Endothelial cell of umbilical vein (primary cell): ENCODE results near the gene CHRNA3. TPM values are rescaled to one million over a fixed set of nuclear protein-coding genes. Genes with fewer than 3 reads are reported as not detected.

Experiments used
- Bru-seq: library from RNA; stranded (reverse); fragments of 400-500 nt; gene quantifications from one replicate; lab custom pipeline; 2021; lab: Mats Ljungman, UMichigan
- BruChase-seq, 2 experiments: library from RNA; stranded (reverse); fragments of 400-500 nt; gene quantifications; one replicate each; lab custom pipeline; 2021; lab: Mats Ljungman, UMichigan
- BruUV-seq: library from RNA; stranded (reverse); fragments of 400-500 nt; replicated peaks from 2 replicates; lab custom pipeline; 2021; lab: Mats Ljungman, UMichigan
- CTCF ChIA-PET: fragments of 300-600, 350-600 bp; sonication (Branson Sonifier 250); formaldehyde crosslinking; loops from one replicate; lab custom pipeline; 2021; ENCODE audit warnings: antibody characterized with exemption, inconsistent platforms; lab: Charles Lee
- POLR2A ChIA-PET: fragments of 300-600, 350-600 bp; sonication (Branson Sonifier 250); formaldehyde crosslinking; loops from one replicate; lab custom pipeline; 2021; ENCODE audit warnings: antibody characterized with exemption, inconsistent platforms; lab: Charles Lee
- DNase-seq: peaks from one replicate; pipeline ENCODE4 v3.0.0-alpha.2; 2011; ENCODE audit warnings: low read depth, low spot score
- FAIRE-seq: peaks from 2 replicates; lab custom pipeline; 2011; peaks lifted over from hg19 to GRCh38; lab: Jason Lieb, UNC
- H2AFZ ChIP-seq: 2 replicates; pipeline ENCODE4 v1.6.0; 2012; ENCODE audit warnings: low read depth, low read length, control low read depth, inconsistent platforms
- H3K27ac ChIP-seq: 2 replicates; pipeline ENCODE4 v1.5.1; 2011; ENCODE audit warnings: low read depth, mild to moderate bottlenecking, control low read depth, low read length, moderate library complexity; ENCODE audit not compliant: insufficient read depth
- H3K27me3 ChIP-seq, 2 experiments: 2 replicates each; pipeline versions ENCODE4 v1.6.0 to v1.6.1; 2011; ENCODE audit warnings: low read length in 2 of 2, mixed read lengths in 1 of 2; ENCODE audit not compliant: control insufficient read depth in 2 of 2, insufficient read depth in 2 of 2
- H3K36me3 ChIP-seq, 2 experiments: 2 replicates in 1 of 2; 3 replicates in 1 of 2; pipeline ENCODE4 v1.5.1; 2011; ENCODE audit warnings: low read length in 2 of 2, mild to moderate bottlenecking in 1 of 2, moderate library complexity in 1 of 2; ENCODE audit not compliant: control insufficient read depth in 2 of 2, insufficient read depth in 2 of 2; ENCODE audit errors: extremely low read depth in 1 of 2
- H3K4me1 ChIP-seq: 3 replicates; pipeline ENCODE4 v1.5.1; 2011; ENCODE audit warnings: mild to moderate bottlenecking, low read length; ENCODE audit not compliant: control insufficient read depth, insufficient read depth; ENCODE audit errors: extremely low read depth
- H3K4me2 ChIP-seq: 2 replicates; pipeline ENCODE4 v1.6.1; 2011; ENCODE audit warnings: low read length, control low read depth, mixed read lengths; ENCODE audit not compliant: insufficient read depth
- H3K4me3 ChIP-seq, 3 experiments: fragments of 200-600 bp in 1 of 3; sonication (generic), shearing (Covaris generic) in 1 of 3; replicated peaks in 1 of 3; 2 replicates each; pipeline ENCODE4 v1.5.1; 2011 to 2016; ENCODE audit warnings: control low read depth in 3 of 3, low read length in 3 of 3, mild to moderate bottlenecking in 2 of 3, inconsistent platforms in 1 of 3, low read depth in 1 of 3, moderate library complexity in 1 of 3; ENCODE audit not compliant: insufficient read depth in 1 of 3
- H3K79me2 ChIP-seq: 2 replicates; pipeline ENCODE4 v1.6.0; 2012; ENCODE audit warnings: low read length, inconsistent platforms; ENCODE audit not compliant: control insufficient read depth, insufficient read depth
- H3K9ac ChIP-seq: replicated peaks from 2 replicates; pipeline ENCODE3; 2011; ENCODE audit warnings: low read length, control low read depth; ENCODE audit not compliant: insufficient read depth; ENCODE audit errors: extremely low read depth
- H3K9me1 ChIP-seq: replicated peaks from 3 replicates; pipeline ENCODE4 v1.6.0; 2011; ENCODE audit warnings: mild to moderate bottlenecking, low read length; ENCODE audit not compliant: control insufficient read depth, insufficient read depth; ENCODE audit errors: extremely low read depth
- H3K9me3 ChIP-seq: replicated peaks from 2 replicates; pipeline ENCODE4 v1.5.1; 2012; ENCODE audit warnings: low read length, inconsistent platforms; ENCODE audit not compliant: control insufficient read depth, insufficient read depth
- H4K20me1 ChIP-seq: replicated peaks from 2 replicates; pipeline ENCODE3; 2011; ENCODE audit warnings: mild to moderate bottlenecking, low read length; ENCODE audit not compliant: control insufficient read depth, insufficient read depth; ENCODE audit errors: extremely low read depth
- EZH2 ChIP-seq: IDR thresholded peaks from 2 replicates; pipeline ENCODE4 v1.6.1; 2012; ENCODE audit warnings: borderline replicate concordance, low read depth, mild to moderate bottlenecking, moderate library complexity, low read length, inconsistent platforms; ENCODE audit not compliant: severe bottlenecking
- dilution Hi-C: fragments of 300-500 bp; cut with MboI; formaldehyde crosslinking; loops from one replicate; pipeline ENCODE4 v1.15.0; 2019; ENCODE audit warnings: low sequenced_read_pairs; ENCODE audit not compliant: extremely low pct_ligation_motif_present
- intact Hi-C: fragments of 100-400 bp; cut with micrococcal nuclease; formaldehyde crosslinking; loops from one replicate; pipeline ENCODE4 v1.10.0; 2022
- long read RNA-seq: library from polyadenylated mRNA; stranded (forward); transcript quantifications from one replicate; pipeline ENCODE4 v2.0.0, GENCODE V29; 2021
- polyA minus RNA-seq, 3 experiments: library from RNA; depleted of rRNA, polyadenylated mRNA; stranded (reverse); fragments of >200 nt; gene quantifications; 1 replicate in 1 of 3; 2 replicates in 2 of 3; pipeline ENCODE4 v1.2.3, GENCODE V29; 2011
- polyA plus RNA-seq, 4 experiments: library from polyadenylated mRNA; depleted of rRNA in 3 of 4; stranded (reverse) in 3 of 4; unstranded in 1 of 4; fragments of >200 nt; gene quantifications; 2 replicates each; pipeline versions ENCODE4 v1.2.1 to v1.2.3, GENCODE V29; 2011 to 2012; ENCODE audit warnings: missing spikeins in 1 of 4
- total RNA-seq: library from RNA; stranded (reverse); gene quantifications from 2 replicates; pipeline ENCODE4 v1.2.3, GENCODE V29; 2021
- TF ChIP-seq, protein P1 (sequence below), 2 donors: IDR thresholded peaks; 1 replicate in 1 of 2; 2 replicates in 1 of 2; pipeline ENCODE4 v1.5.1; 2011; ENCODE audit warnings: low read length in 2 of 2, mild to moderate bottlenecking in 2 of 2, moderate library complexity in 2 of 2, control low read depth in 1 of 2, inconsistent platforms in 1 of 2, low read depth in 1 of 2; ENCODE audit not compliant: insufficient read depth in 1 of 2; ENCODE audit errors: extremely low read depth in 1 of 2

CHRNA3 gene
- total RNA-seq (not detected in 2 replicates), polyA plus RNA-seq (not detected in 2 replicates), polyA minus RNA-seq (not detected in 2 replicates), Bru-seq, nascent RNA (percentile 2 among the genes with signal in this experiment), BruChase-seq, experiment 1, labeled RNA remaining after a 6-hour chase (percentile 4 among the genes with signal in this experiment), BruChase-seq, experiment 2, labeled RNA remaining after a 2-hour chase (not detected)
- not detected in 2 replicates for polyA plus RNA-seq (2011; cell fraction: cytosol; rRNA removed)
- not detected in 2 replicates for polyA plus RNA-seq (2011; cell fraction: nucleus; rRNA removed)
- polyA plus RNA-seq (2012) = 0.05 TPM in 1 of 2 replicates, not detected in the other
- polyA minus RNA-seq (2011; cell fraction: cytosol; rRNA and poly(A)+ RNA removed) = not detected
- not detected in 2 replicates for polyA minus RNA-seq (2011; cell fraction: nucleus; rRNA and poly(A)+ RNA removed)
- long read RNA-seq = 0 reads

DNA sequence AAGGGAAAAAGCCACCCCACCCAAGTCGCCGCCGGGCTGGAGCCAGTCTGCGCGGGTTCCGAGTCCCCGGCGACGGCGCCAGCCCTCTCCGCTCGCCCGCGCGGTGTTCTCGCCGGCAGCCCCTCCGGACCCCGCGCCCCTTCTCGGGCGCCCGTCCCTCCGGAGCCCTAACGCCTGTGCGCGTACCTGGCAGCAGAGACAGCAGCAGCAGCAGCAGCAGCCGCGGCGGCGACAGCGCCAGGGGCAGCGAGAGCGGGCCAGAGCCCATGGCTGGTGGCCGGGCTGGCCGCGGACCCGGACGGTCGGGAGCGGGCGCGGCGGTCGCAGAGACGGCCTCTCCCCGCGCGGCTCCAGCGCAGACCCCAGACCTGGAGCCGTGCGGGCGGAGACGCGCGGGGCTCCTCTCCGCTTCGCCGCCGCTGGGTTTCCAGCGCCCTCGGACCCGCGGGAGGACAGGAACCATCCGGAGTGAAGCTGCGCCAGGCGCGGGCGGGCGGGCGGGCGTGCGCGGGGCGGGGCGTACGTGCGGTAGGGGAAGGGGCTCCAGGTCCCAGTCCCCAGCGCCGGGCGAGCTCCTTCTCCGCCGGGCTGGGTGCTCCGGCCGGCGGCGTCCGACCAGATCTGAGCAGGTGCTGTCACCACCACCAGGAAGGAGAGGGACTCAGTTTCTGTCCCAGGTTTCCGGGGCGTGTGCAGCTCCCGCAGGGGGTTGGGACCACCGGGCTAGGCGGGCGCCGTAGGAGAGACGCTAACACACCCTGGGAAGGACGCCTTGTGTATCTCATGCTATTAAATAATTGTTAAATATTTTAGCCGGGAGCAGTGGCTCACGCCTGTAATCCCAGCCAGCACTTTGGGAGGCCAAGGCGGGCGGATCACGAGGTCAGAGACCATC, at the start of gene CHRNA3:
CHRNA3 (minus strand) TSS at position 470 of the 895 bp plus-strand sequence; CDS start at position 268, 202 bp downstream.
- Histone ChIP-seq H3K9ac (no peak within 1 kb of the TSS), H2AFZ (peak within 1 kb of the TSS; percentile 53), H3K4me2 (no peak within 1 kb of the TSS)

More for the DNA sequence above, at the start of gene CHRNA3:
- TF ChIP-seq, protein P1, sequence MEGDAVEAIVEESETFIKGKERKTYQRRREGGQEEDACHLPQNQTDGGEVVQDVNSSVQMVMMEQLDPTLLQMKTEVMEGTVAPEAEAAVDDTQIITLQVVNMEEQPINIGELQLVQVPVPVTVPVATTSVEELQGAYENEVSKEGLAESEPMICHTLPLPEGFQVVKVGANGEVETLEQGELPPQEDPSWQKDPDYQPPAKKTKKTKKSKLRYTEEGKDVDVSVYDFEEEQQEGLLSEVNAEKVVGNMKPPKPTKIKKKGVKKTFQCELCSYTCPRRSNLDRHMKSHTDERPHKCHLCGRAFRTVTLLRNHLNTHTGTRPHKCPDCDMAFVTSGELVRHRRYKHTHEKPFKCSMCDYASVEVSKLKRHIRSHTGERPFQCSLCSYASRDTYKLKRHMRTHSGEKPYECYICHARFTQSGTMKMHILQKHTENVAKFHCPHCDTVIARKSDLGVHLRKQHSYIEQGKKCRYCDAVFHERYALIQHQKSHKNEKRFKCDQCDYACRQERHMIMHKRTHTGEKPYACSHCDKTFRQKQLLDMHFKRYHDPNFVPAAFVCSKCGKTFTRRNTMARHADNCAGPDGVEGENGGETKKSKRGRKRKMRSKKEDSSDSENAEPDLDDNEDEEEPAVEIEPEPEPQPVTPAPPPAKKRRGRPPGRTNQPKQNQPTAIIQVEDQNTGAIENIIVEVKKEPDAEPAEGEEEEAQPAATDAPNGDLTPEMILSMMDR (IDR thresholded peaks at IDR 0.05; ENCODE audit: extremely low read depth in 1 of 2, insufficient read depth in 1 of 2, low read depth in 1 of 2, low read length in 2 of 2) = no peak
- peak; percentile 89 for TF ChIP-seq EZH2
- Histone ChIP-seq H3K4me3 (peak within 1 kb of the TSS in 1 of 3 experiments; percentile 5), H3K27ac (no peak within 1 kb of the TSS), H3K27me3 (peaks cover 34 to 46% of the 10 kb centered on the region in 2 experiments), H3K79me2 (no peaks in the 10 kb centered on the region), H3K36me3 (no peaks in the 10 kb centered on the region), H3K9me1 (no peaks in the 10 kb centered on the region), H4K20me1 (no peaks in the 10 kb centered on the region), H3K9me3 (no peaks in the 10 kb centered on the region), H3K4me1 (no peaks in the 10 kb centered on the region)
- intact Hi-C loops = no loop called here
- no peak for DNase-seq
- CTCF ChIA-PET = interaction anchor here (1.0 to 4.0 kb wide), 3 partner anchors 18 to 130 kb away, joined by 3 to 23 read pairs (median 6); no protein-coding TSS in a partner anchor
- POLR2A ChIA-PET = no interaction called here
- no peak for FAIRE-seq
- BruUV-seq = no TSS peak
- dilution Hi-C loops = no loop called here
